ENCODE results near the gene MBNL2. TPM values are rescaled to one million over a fixed set of nuclear protein-coding genes. Genes with fewer than 3 reads are reported as not detected.

The MBNL2 gene
- total and polyA plus RNA-seq, 2 of the 4 experiments (the other 2 are of a cell fraction), result 26.9 to 103 TPM

- TF ChIP-seq NFE2L2 (IDR thresholded peaks at IDR 0.05; ENCODE audit: low read depth, low read length) (no peak), POLR2A (IDR thresholded peaks at IDR 0.05; ENCODE audit: low read depth, low read length) (no peak), RFX5 (IDR thresholded peaks at IDR 0.05; ENCODE audit: low read depth, low read length) (no peak)
Measured at GRCh38 chr13:97339988-97340749, 118.0 kb downstream of the MBNL2 start (continued).

GRCh38 chr13:97341135-97341534 is 119.0 kb downstream of the MBNL2 start:
- H3K9me1 ChIP-seq (ENCODE audit: insufficient read depth, low read length), result peaks cover 16% of the 10 kb centered on the region
- H3K4ac ChIP-seq (ENCODE audit: low read depth, low read length), result no peak overlapping the region
- no peaks in the 10 kb centered on the region for H3K9me3 ChIP-seq (ENCODE audit: control insufficient read depth, insufficient read depth, low read length)
- H4K5ac ChIP-seq (ENCODE audit: low read depth, low read length), result no peak overlapping the region
- H2BK15ac ChIP-seq (ENCODE audit: low read depth, low read length), result no peak overlapping the region
- no peak overlapping the region for H2BK120ac ChIP-seq (ENCODE audit: low read depth, low read length)
- WGBS, 2 experiments (ENCODE audit: extremely low coverage in 2 of 2, insufficient read length in 1 of 2), result no CpG with 5 or more reads among the region's 1 CpG
- H4K8ac ChIP-seq (ENCODE audit: low read depth in 2 of 2, low read length in 2 of 2), result no peak overlapping the region
- in situ Hi-C loops (cut with MboI; ENCODE audit: low sequenced_read_pairs) (loop anchor here (10.0 kb wide), 1 partner anchor 106 kb away; no protein-coding TSS in a partner anchor), intact Hi-C loops (cut with micrococcal nuclease) (no loop called here), dilution Hi-C loops (cut with HindIII; ENCODE audit: low sequenced_read_pairs, unreplicated experiment) (no loop called here)
- no peak overlapping the region for H2AK9ac ChIP-seq (replicated peaks; ENCODE audit: low read depth, low read length, poor library complexity)
- H3K27ac ChIP-seq (ENCODE audit: insufficient read depth, low read length), result no peak overlapping the region
- ChIA-PET POLR2A (ENCODE audit: unreplicated experiment) (no interaction called here), CTCF (interaction anchor here (0.7 kb wide), 1 partner anchor 75 kb away, joined by 3 read pairs; no protein-coding TSS in a partner anchor)
- H2BK20ac ChIP-seq (ENCODE audit: low read depth, low read length), result no peak overlapping the region
- H3K4me2 ChIP-seq (ENCODE audit: low read depth, low read length), result no peak overlapping the region
- peaks cover 3% of the 10 kb centered on the region; the same call in 1 of the 2 replicates for H4K20me1 ChIP-seq (ENCODE audit: insufficient read depth, low read length)
- H3K23ac ChIP-seq (ENCODE audit: low read depth, low read length), result no peak overlapping the region
- H3K79me1 ChIP-seq (ENCODE audit: low read depth in 1 of 2, low read length in 2 of 2), result peaks cover 20 to 67% of the 10 kb centered on the region in 2 experiments
- H3K4me1 ChIP-seq (ENCODE audit: control insufficient read depth, insufficient read depth, low read length), result peaks cover 14% of the 10 kb centered on the region
- no peak overlapping the region for H3K56ac ChIP-seq (ENCODE audit: extremely low read depth, insufficient read depth, low read length)
- no peak for DNase-seq
- H3K36me3 ChIP-seq (ENCODE audit: control insufficient read depth, insufficient read depth, low read length), result peaks cover 25% of the 10 kb centered on the region
- H2BK5ac ChIP-seq (ENCODE audit: low read depth, low read length, poor library complexity, severe bottlenecking), result peak overlapping the region; percentile 12
- no peak overlapping the region for H3K9ac ChIP-seq (ENCODE audit: low read depth, low read length)
- H3K14ac ChIP-seq (replicated peaks; ENCODE audit: low read depth, low read length), result 0 out of 2 replicates have a peak overlapping the region, but pooled peaks have one; percentile 50
- no peak overlapping the region for H3K4me3 ChIP-seq (ENCODE audit: insufficient read depth, low read depth, low read length)
- ATAC-seq (ENCODE audit: low read depth), result no peak
- TF ChIP-seq CTCF (conservative IDR thresholded peaks at IDR 0.05; ENCODE audit: low read depth, low read length) (no peak), CHD1 (IDR thresholded peaks at IDR 0.05; ENCODE audit: low read depth, low read length) (no peak), MAFK (IDR thresholded peaks at IDR 0.05; ENCODE audit: low read depth, low read length) (no peak), CEBPB (IDR thresholded peaks at IDR 0.05; ENCODE audit: low read depth, low read length) (no peak), RCOR1 (IDR thresholded peaks at IDR 0.05; ENCODE audit: insufficient replicate concordance, low read length) (no peak), POLR2A (IDR thresholded peaks at IDR 0.05; ENCODE audit: low read depth, low read length) (no peak), RFX5 (IDR thresholded peaks at IDR 0.05; ENCODE audit: low read depth, low read length) (no peak)
- H3K18ac ChIP-seq (ENCODE audit: low read depth, low read length), result no peak overlapping the region
- H2AK5ac ChIP-seq (ENCODE audit: low read depth, low read length), result no peak overlapping the region
- H2AFZ ChIP-seq (replicated peaks; ENCODE audit: low read length, poor library complexity), result no peak overlapping the region
- no peak overlapping the region for H4K91ac ChIP-seq (ENCODE audit: insufficient read depth, low read depth, low read length)
- no TSS peak for BruUV-seq (replicated peaks)
- no peaks in the 10 kb centered on the region for H3K27me3 ChIP-seq (ENCODE audit: control insufficient read depth, insufficient read depth, low read length)

All from IMR-90 (cell line).